Measurements from ENCODE around the gene WASF3. TPM values are rescaled to one million over a fixed set of nuclear protein-coding genes. Genes with fewer than 3 reads are reported as not detected.

WASF3 gene
- total and polyA plus RNA-seq, 4 donors: 4.9 to 14.4 (median 8.3) TPM

GRCh38 chr13:26590951-26591350 is 33.5 kb downstream of the WASF3 start:
- ATAC-seq (ENCODE audit: insufficient read depth, low FRiP score): no peak
- no peaks in the 10 kb centered on the region for H3K9me3 ChIP-seq (ENCODE audit: control insufficient read depth in 4 of 4, insufficient read depth in 3 of 4, low read length in 3 of 4)
- H3K27ac ChIP-seq (ENCODE audit: low read depth in 1 of 2, low read length in 1 of 2): no peak overlapping the region
- no peak overlapping the region for H3K9ac ChIP-seq (ENCODE audit: insufficient read depth in 1 of 2, low read length in 2 of 2)
- H3K27me3 ChIP-seq (ENCODE audit: control insufficient read depth in 3 of 3, insufficient read depth in 3 of 3, low read length in 2 of 3): no peaks in the 10 kb centered on the region
- 53 to 57% methylated on average over 4 of the region's 4 CpGs for WGBS, 2 donors
- DNase-seq: no peak
- peaks cover 0 to 2% (median 0%) of the 10 kb centered on the region in 4 donors for H3K36me3 ChIP-seq (ENCODE audit: control insufficient read depth in 4 of 4, insufficient read depth in 4 of 4, low read length in 4 of 4)
- no peak overlapping the region for H3K4me3 ChIP-seq
- TF ChIP-seq CTCF (IDR thresholded peaks at IDR 0.05; ENCODE audit: control extremely low read depth, extremely low read depth): no peak
- peaks cover 0 to 9% (median 0%) of the 10 kb centered on the region in 5 donors for H3K4me1 ChIP-seq (ENCODE audit: control insufficient read depth in 5 of 5, insufficient read depth in 5 of 5, low read length in 5 of 5)

- Histone ChIP-seq H3K4me3 (no peak overlapping the region), H3K9me3 (ENCODE audit: control insufficient read depth in 4 of 4, insufficient read depth in 3 of 4, low read length in 3 of 4) (no peaks in the 10 kb centered on the region), H3K27ac (ENCODE audit: low read depth in 1 of 2, low read length in 1 of 2) (no peak overlapping the region), H3K9ac (ENCODE audit: insufficient read depth in 1 of 2, low read length in 2 of 2) (no peak overlapping the region), H3K27me3 (ENCODE audit: control insufficient read depth in 3 of 3, insufficient read depth in 3 of 3, low read length in 2 of 3) (no peaks in the 10 kb centered on the region), H3K4me1 (ENCODE audit: control insufficient read depth in 5 of 5, insufficient read depth in 5 of 5, low read length in 5 of 5) (peaks cover 0 to 9% (median 0%) of the 10 kb centered on the region in 5 donors), H3K36me3 (ENCODE audit: control insufficient read depth in 4 of 4, insufficient read depth in 4 of 4, low read length in 4 of 4) (peaks cover 0 to 2% (median 0%) of the 10 kb centered on the region in 4 donors)
- DNase-seq (no peak), ATAC-seq (ENCODE audit: insufficient read depth, low FRiP score) (no peak)
- WGBS, 2 donors: 90 to 93% methylated on average over 7 of the region's 7 CpGs
- no peak for TF ChIP-seq CTCF (IDR thresholded peaks at IDR 0.05; ENCODE audit: control extremely low read depth, extremely low read depth)
Observed at GRCh38 chr13:26591672-26592071, 34.2 kb downstream of the WASF3 start.

GRCh38 chr13:26593661-26594060 is 36.2 kb downstream of the WASF3 start:
- 85 to 93% methylated on average over 1 of the region's 1 CpG for WGBS, 2 donors
- ATAC-seq (ENCODE audit: insufficient read depth, low FRiP score): no peak

More at GRCh38 chr13:26593661-26594060, 36.2 kb downstream of the WASF3 start:
- peaks cover 0 to 9% (median 0%) of the 10 kb centered on the region in 5 donors for H3K4me1 ChIP-seq (ENCODE audit: control insufficient read depth in 5 of 5, insufficient read depth in 5 of 5, low read length in 5 of 5)
- TF ChIP-seq CTCF (IDR thresholded peaks at IDR 0.05; ENCODE audit: control extremely low read depth, extremely low read depth): no peak
- no peaks in the 10 kb centered on the region for H3K9me3 ChIP-seq (ENCODE audit: control insufficient read depth in 4 of 4, insufficient read depth in 3 of 4, low read length in 3 of 4)
- no peak overlapping the region for H3K27ac ChIP-seq (ENCODE audit: low read depth in 1 of 2, low read length in 1 of 2)
- no peak for DNase-seq
- H3K27me3 ChIP-seq (ENCODE audit: control insufficient read depth in 3 of 3, insufficient read depth in 3 of 3, low read length in 2 of 3): no peaks in the 10 kb centered on the region
- H3K4me3 ChIP-seq: no peak overlapping the region
- no peak overlapping the region for H3K9ac ChIP-seq (ENCODE audit: insufficient read depth in 1 of 2, low read length in 2 of 2)
- peaks cover 0 to 2% (median 0%) of the 10 kb centered on the region in 4 donors for H3K36me3 ChIP-seq (ENCODE audit: control insufficient read depth in 4 of 4, insufficient read depth in 4 of 4, low read length in 4 of 4)

Data from lung (tissue), 12 donors.